Left lung (tissue), 10 donors: ENCODE data around the gene PRSS36. TPM values are rescaled to one million over a fixed set of nuclear protein-coding genes. Genes with fewer than 3 reads are reported as not detected.
A peak's percentile ranks its signal among the peaks of the same experiment; 100 is the strongest.

Experiments
- ATAC-seq: fragments of 200-7000 bp; cut with Tn5 transposase; one replicate; pipeline ENCODE4 v1.9.1; 2020; ENCODE audit warnings: moderate library complexity
- DNase-seq, 4 donors: peaks; one replicate each; pipeline ENCODE4 v3.0.0-alpha.2; 2013 to 2020
- H3K27ac ChIP-seq, 2 donors: fragments of 200-600 bp; sonication (generic) in 1 of 2; one replicate each; pipeline versions ENCODE4 v1.5.0 to v1.8.0; 2020 to 2021
- H3K27me3 ChIP-seq, 2 donors: fragments of 200-600 bp; sonication (generic) in 1 of 2; one replicate each; pipeline versions ENCODE4 v1.5.0 to v1.8.0; 2020 to 2021
- H3K36me3 ChIP-seq, 2 donors: fragments of 200-600 bp; sonication (generic) in 1 of 2; one replicate each; pipeline versions ENCODE4 v1.5.0 to v1.8.0; 2020 to 2021
- H3K4me1 ChIP-seq, 2 donors: fragments of 200-600 bp; one replicate each; pipeline ENCODE4 v1.8.0; 2021
- H3K4me3 ChIP-seq, 2 donors: fragments of 200-600 bp; sonication (generic) in 1 of 2; one replicate each; pipeline versions ENCODE4 v1.5.0 to v1.8.0; 2020 to 2021; ENCODE audit warnings: mild to moderate bottlenecking in 1 of 2
- H3K9me3 ChIP-seq, 2 donors: fragments of 200-600 bp; sonication (generic) in 1 of 2; one replicate each; pipeline versions ENCODE4 v1.5.0 to v1.8.0; 2020 to 2021
- CTCF ChIP-seq, 2 donors: fragments of 200-600 bp; sonication (generic) in 1 of 2; IDR thresholded peaks; one replicate each; pipeline versions ENCODE4 v1.5.0 to v1.8.0; 2021; ENCODE audit warnings: antibody characterized with exemption in 2 of 2
- intact Hi-C, 2 donors: fragments of 100-400 bp; cut with DNase I; formaldehyde crosslinking; loops; one replicate each; pipeline versions ENCODE4 v1.11.2 to v1.14.2; 2022
- polyA plus RNA-seq, 6 donors: library from polyadenylated mRNA; unstranded; fragments of 120-200 nt; gene quantifications; one replicate each; pipeline ENCODE4 v1.2.1, GENCODE V29; 2013; ENCODE audit not compliant: insufficient read length in 6 of 6
- total RNA-seq, 2 donors: library from RNA; stranded (reverse); fragmentation: NEBNext Ultra II Directional; extraction: Animal tissue kit (Norgen Biotek cat#: 25700); gene quantifications; one replicate each; pipeline ENCODE4 v1.2.1, GENCODE V29; 2021
- donor health status: DM: no; HTN: yes; CAD: no.
- donor health status: DM: no; HTN: no; CAD: no.

PRSS36 gene
- total and polyA plus RNA-seq, 8 donors: 0.70 to 5.8 (median 2.1) TPM

- Histone ChIP-seq H3K4me3 (no peak overlapping the region), H3K9me3 (no peaks in the 10 kb centered on the region), H3K36me3 (peaks cover 5 to 100% of the 10 kb centered on the region in 2 donors), H3K4me1 (peaks cover 13 to 52% of the 10 kb centered on the region in 2 donors), H3K27me3 (no peaks in the 10 kb centered on the region), H3K27ac (no peak overlapping the region)
- ATAC-seq (no peak), DNase-seq (no peak)
- intact Hi-C loops: no loop called here
- no peak for TF ChIP-seq CTCF (IDR thresholded peaks at IDR 0.05)
Measured at GRCh38 chr16:31186930-31187807, 37.3 kb upstream of the PRSS36 start.

GRCh38 chr16:31186176-31186575 is 36.3 kb upstream of the PRSS36 start:
- Histone ChIP-seq H3K27ac (peak overlapping the region in 1 of 2 donors; percentile 74), H3K36me3 (peaks cover 5 to 92% of the 10 kb centered on the region in 2 donors), H3K27me3 (no peaks in the 10 kb centered on the region), H3K4me1 (peaks cover 21 to 62% of the 10 kb centered on the region in 2 donors), H3K9me3 (no peaks in the 10 kb centered on the region), H3K4me3 (no peak overlapping the region)
- ATAC-seq (no peak), DNase-seq (no peak)
- TF ChIP-seq CTCF (IDR thresholded peaks at IDR 0.05): no peak
- intact Hi-C loops: no loop called here

GRCh38 chr16:31185339-31185738 is 35.5 kb upstream of the PRSS36 start:
- DNase-seq: no peak
- no peak for TF ChIP-seq CTCF (IDR thresholded peaks at IDR 0.05)
- Histone ChIP-seq H3K4me3 (no peak overlapping the region), H3K9me3 (no peaks in the 10 kb centered on the region), H3K27ac (peak overlapping the region in 1 of 2 donors; percentile 74), H3K4me1 (peaks cover 21 to 62% of the 10 kb centered on the region in 2 donors), H3K36me3 (peaks cover 5 to 84% of the 10 kb centered on the region in 2 donors), H3K27me3 (no peaks in the 10 kb centered on the region)
- no peak for ATAC-seq
- intact Hi-C loops: no loop called here

GRCh38 chr16:31184888-31185287 is 35.0 kb upstream of the PRSS36 start:
- Histone ChIP-seq H3K36me3 (peaks cover 5 to 79% of the 10 kb centered on the region in 2 donors), H3K27me3 (no peaks in the 10 kb centered on the region), H3K4me3 (no peak overlapping the region), H3K9me3 (no peaks in the 10 kb centered on the region), H3K27ac (peak overlapping the region in 1 of 2 donors; percentile 74), H3K4me1 (peaks cover 21 to 62% of the 10 kb centered on the region in 2 donors)
- DNase-seq (no peak), ATAC-seq (no peak)
- intact Hi-C loops: no loop called here
- TF ChIP-seq CTCF (IDR thresholded peaks at IDR 0.05): no peak
